ENCODE data around the gene AKAP6. TPM values are rescaled to one million over a fixed set of nuclear protein-coding genes. Genes with fewer than 3 reads are reported as not detected.

AKAP6 gene
- total RNA-seq, 3 donors from 2014 or later: 1.1 to 9.1 (median 4.6) TPM

- H3K4me1 ChIP-seq: no peaks in the 10 kb centered on the region
- no peak overlapping the region for H3K27ac ChIP-seq
- H3K4me3 ChIP-seq: no peak overlapping the region
- no peak for TF ChIP-seq POLR2AphosphoS5 (IDR thresholded peaks at IDR 0.05)
- TF ChIP-seq POLR2A (IDR thresholded peaks at IDR 0.05): no peak
- no peak for TF ChIP-seq CTCF (IDR thresholded peaks at IDR 0.05)
- H3K27me3 ChIP-seq: no peaks in the 10 kb centered on the region
- no peak for DNase-seq (ENCODE audit: low spot score in 2 of 2)
- H3K36me3 ChIP-seq: no peaks in the 10 kb centered on the region
- H3K9me3 ChIP-seq: no peaks in the 10 kb centered on the region
- intact Hi-C loops (cut with DNase I; ENCODE audit: low total_unique reads): no loop called here
Measured at GRCh38 chr14:32378284-32378683, 49.2 kb downstream of the AKAP6 start.

GRCh38 chr14:32379447-32379846, 50.3 kb downstream of the AKAP6 start:
- no peak for TF ChIP-seq POLR2AphosphoS5 (IDR thresholded peaks at IDR 0.05)
- no peak for TF ChIP-seq CTCF (IDR thresholded peaks at IDR 0.05)
- no peak for TF ChIP-seq POLR2A (IDR thresholded peaks at IDR 0.05)
- intact Hi-C loops (cut with DNase I; ENCODE audit: low total_unique reads): no loop called here

GRCh38 chr14:32381869-32382268, 52.8 kb downstream of the AKAP6 start:
- no peak for TF ChIP-seq POLR2A (IDR thresholded peaks at IDR 0.05)
- no peak for TF ChIP-seq POLR2AphosphoS5 (IDR thresholded peaks at IDR 0.05)
- TF ChIP-seq CTCF (IDR thresholded peaks at IDR 0.05): no peak
- no peaks in the 10 kb centered on the region for H3K4me1 ChIP-seq
- DNase-seq (ENCODE audit: low spot score in 2 of 2): no peak
- no peaks in the 10 kb centered on the region for H3K36me3 ChIP-seq
- no peak overlapping the region for H3K27ac ChIP-seq
- intact Hi-C loops (cut with DNase I; ENCODE audit: low total_unique reads): loop anchor here (5.0 kb wide), 1 partner anchor 445 kb away; no protein-coding TSS in a partner anchor
- H3K9me3 ChIP-seq: no peaks in the 10 kb centered on the region
- no peak overlapping the region for H3K4me3 ChIP-seq
- H3K27me3 ChIP-seq: no peaks in the 10 kb centered on the region

More at GRCh38 chr14:32379447-32379846, 50.3 kb downstream of the AKAP6 start:
- H3K36me3 ChIP-seq: no peaks in the 10 kb centered on the region
- no peaks in the 10 kb centered on the region for H3K9me3 ChIP-seq
- H3K27me3 ChIP-seq: no peaks in the 10 kb centered on the region
- H3K27ac ChIP-seq: no peak overlapping the region
- no peak overlapping the region for H3K4me3 ChIP-seq
- no peaks in the 10 kb centered on the region for H3K4me1 ChIP-seq
- no peak for DNase-seq (ENCODE audit: low spot score in 2 of 2)

GRCh38 chr14:32382704-32383103, 53.6 kb downstream of the AKAP6 start:
- Histone ChIP-seq H3K27ac (no peak overlapping the region), H3K36me3 (no peaks in the 10 kb centered on the region), H3K4me1 (no peaks in the 10 kb centered on the region), H3K9me3 (no peaks in the 10 kb centered on the region), H3K27me3 (no peaks in the 10 kb centered on the region), H3K4me3 (no peak overlapping the region)
- no peak for TF ChIP-seq POLR2A (IDR thresholded peaks at IDR 0.05)
- no peak for TF ChIP-seq CTCF (IDR thresholded peaks at IDR 0.05)
- TF ChIP-seq POLR2AphosphoS5 (IDR thresholded peaks at IDR 0.05): no peak
- DNase-seq (ENCODE audit: low spot score in 2 of 2): no peak
- intact Hi-C loops (cut with DNase I; ENCODE audit: low total_unique reads): loop anchor here (5.0 kb wide), 1 partner anchor 445 kb away; no protein-coding TSS in a partner anchor

GRCh38 chr14:32383364-32384009, 54.4 kb downstream of the AKAP6 start:
- TF ChIP-seq CTCF (IDR thresholded peaks at IDR 0.05) (no peak), POLR2A (IDR thresholded peaks at IDR 0.05) (no peak), POLR2AphosphoS5 (IDR thresholded peaks at IDR 0.05) (no peak)
- no peaks in the 10 kb centered on the region for H3K9me3 ChIP-seq
- no peaks in the 10 kb centered on the region for H3K27me3 ChIP-seq
- no peaks in the 10 kb centered on the region for H3K36me3 ChIP-seq
- H3K27ac ChIP-seq: no peak overlapping the region
- intact Hi-C loops (cut with DNase I; ENCODE audit: low total_unique reads): loop anchor here (5.0 kb wide), 1 partner anchor 444 kb away; no protein-coding TSS in a partner anchor
- no peaks in the 10 kb centered on the region for H3K4me1 ChIP-seq
- no peak for DNase-seq (ENCODE audit: low spot score in 2 of 2)
- H3K4me3 ChIP-seq: no peak overlapping the region
